Astrocyte (in vitro differentiated cells and primary cell): Measurements from ENCODE around the gene CTNNBIP1.

Experiments
- EZH2 ChIP-seq: IDR thresholded peaks from 2 replicates; pipeline ENCODE4 v1.6.1; 2012; ENCODE audit warnings: mild to moderate bottlenecking, low read length, inconsistent platforms; ENCODE audit not compliant: insufficient read depth
- TF ChIP-seq, protein P1 (sequence below): IDR thresholded peaks from 2 replicates; pipeline ENCODE4 v1.5.1; 2011; ENCODE audit warnings: low read depth, mild to moderate bottlenecking, inconsistent platforms, low read length, moderate library complexity; ENCODE audit not compliant: insufficient read depth

- TF ChIP-seq, protein P1, sequence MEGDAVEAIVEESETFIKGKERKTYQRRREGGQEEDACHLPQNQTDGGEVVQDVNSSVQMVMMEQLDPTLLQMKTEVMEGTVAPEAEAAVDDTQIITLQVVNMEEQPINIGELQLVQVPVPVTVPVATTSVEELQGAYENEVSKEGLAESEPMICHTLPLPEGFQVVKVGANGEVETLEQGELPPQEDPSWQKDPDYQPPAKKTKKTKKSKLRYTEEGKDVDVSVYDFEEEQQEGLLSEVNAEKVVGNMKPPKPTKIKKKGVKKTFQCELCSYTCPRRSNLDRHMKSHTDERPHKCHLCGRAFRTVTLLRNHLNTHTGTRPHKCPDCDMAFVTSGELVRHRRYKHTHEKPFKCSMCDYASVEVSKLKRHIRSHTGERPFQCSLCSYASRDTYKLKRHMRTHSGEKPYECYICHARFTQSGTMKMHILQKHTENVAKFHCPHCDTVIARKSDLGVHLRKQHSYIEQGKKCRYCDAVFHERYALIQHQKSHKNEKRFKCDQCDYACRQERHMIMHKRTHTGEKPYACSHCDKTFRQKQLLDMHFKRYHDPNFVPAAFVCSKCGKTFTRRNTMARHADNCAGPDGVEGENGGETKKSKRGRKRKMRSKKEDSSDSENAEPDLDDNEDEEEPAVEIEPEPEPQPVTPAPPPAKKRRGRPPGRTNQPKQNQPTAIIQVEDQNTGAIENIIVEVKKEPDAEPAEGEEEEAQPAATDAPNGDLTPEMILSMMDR: peak; percentile 94
- no peak for TF ChIP-seq EZH2
These were observed 35.0 kb downstream of the CTNNBIP1 start for GRCh38 chr1:9874959-9875635.
